Measurements from ENCODE around the gene GLG1.
"Not testable (repeated sequence)": the region's sequence is repeated elsewhere in the genome, so short reads cannot be mapped to it uniquely, and the experiment has no call there.

GLG1 gene

GRCh38 chr16:74537746-74538145 is 69.2 kb downstream of the GLG1 start:
- not testable (repeated sequence) for DNase-seq (ENCODE audit: low read depth in 2 of 2)

GRCh38 chr16:74534650-74535049 is 72.3 kb downstream of the GLG1 start:
- not testable (repeated sequence) for DNase-seq (ENCODE audit: low read depth in 2 of 2)

GRCh38 chr16:74524926-74525325 is 82.0 kb downstream of the GLG1 start:
- DNase-seq (ENCODE audit: low read depth in 2 of 2) = no peak

- no peak for DNase-seq (ENCODE audit: low read depth in 2 of 2)
Measured at GRCh38 chr16:74524117-74524516, 82.8 kb downstream of the GLG1 start.

GRCh38 chr16:74523706-74524105 is 83.2 kb downstream of the GLG1 start:
- not testable (repeated sequence) for DNase-seq (ENCODE audit: low read depth in 2 of 2)

GRCh38 chr16:74522160-74522559 is 84.8 kb downstream of the GLG1 start:
- DNase-seq (ENCODE audit: low read depth in 2 of 2) = no peak

- no peak for DNase-seq (ENCODE audit: low read depth in 2 of 2)
Measured at GRCh38 chr16:74521691-74522090, 85.2 kb downstream of the GLG1 start.

GRCh38 chr16:74518934-74519333 is 88.0 kb downstream of the GLG1 start:
- not testable (repeated sequence) for DNase-seq (ENCODE audit: low read depth in 2 of 2)

GRCh38 chr16:74511961-74512360 is 95.0 kb downstream of the GLG1 start:
- no peak for DNase-seq (ENCODE audit: low read depth in 2 of 2)

GRCh38 chr16:74505011-74505410 is 101.9 kb downstream of the GLG1 start:
- no peak for DNase-seq (ENCODE audit: low read depth in 2 of 2)

GRCh38 chr16:74503412-74503811 is 103.5 kb downstream of the GLG1 start:
- DNase-seq (ENCODE audit: low read depth in 2 of 2) = no peak

- no peak for DNase-seq (ENCODE audit: low read depth in 2 of 2)
Measured at GRCh38 chr16:74501484-74502478, 105.1 kb downstream of the GLG1 start.

GRCh38 chr16:74500907-74501306 is 106.0 kb downstream of the GLG1 start:
- no peak for DNase-seq (ENCODE audit: low read depth in 2 of 2)

- no peak for DNase-seq (ENCODE audit: low read depth in 2 of 2)
Measured at GRCh38 chr16:74499114-74499513, 107.8 kb downstream of the GLG1 start.

GRCh38 chr16:74497761-74498160 is 109.2 kb downstream of the GLG1 start:
- DNase-seq (ENCODE audit: low read depth in 2 of 2) = no peak

- DNase-seq (ENCODE audit: low read depth in 2 of 2) = no peak
Measured at GRCh38 chr16:74496054-74496453, 110.9 kb downstream of the GLG1 start.

- DNase-seq (ENCODE audit: low read depth in 2 of 2) = no peak
Measured at GRCh38 chr16:74492976-74493375, 113.9 kb downstream of the GLG1 start.

- DNase-seq (ENCODE audit: low read depth in 2 of 2) = no peak
Measured at GRCh38 chr16:74487634-74488495, 119.0 kb downstream of the GLG1 start.

- no peak for DNase-seq (ENCODE audit: low read depth in 2 of 2)
Measured at GRCh38 chr16:74485916-74486315, 121.0 kb downstream of the GLG1 start.

- DNase-seq (ENCODE audit: low read depth in 2 of 2) = no peak
Measured at GRCh38 chr16:74480150-74481029, 126.5 kb downstream of the GLG1 start.

- no peak for DNase-seq (ENCODE audit: low read depth in 2 of 2)
Measured at GRCh38 chr16:74477226-74477625, 129.7 kb downstream of the GLG1 start.
